Measurements from ENCODE around the gene SFRP5.

SFRP5 gene

DNA sequence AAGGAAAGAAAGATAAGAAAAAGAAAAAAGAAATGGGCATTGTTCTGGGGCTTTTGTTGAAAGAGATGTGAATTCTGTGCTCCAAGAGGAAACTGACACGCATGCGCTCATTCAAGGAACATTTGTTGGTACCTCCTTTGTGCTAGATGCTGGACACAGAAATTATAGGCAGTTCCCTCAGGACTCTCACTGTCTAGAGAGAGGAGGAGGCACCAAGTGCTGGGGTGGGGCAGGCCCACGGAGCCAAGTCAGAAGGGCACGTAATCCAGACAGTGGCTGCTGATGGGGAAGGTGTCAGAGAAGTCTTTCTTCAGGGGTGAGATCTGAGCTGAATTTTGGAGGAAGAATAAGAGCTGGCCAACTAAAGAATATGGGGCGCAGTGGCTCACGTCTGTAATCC is 37.8 kb downstream of the SFRP5 start:
- no peak for DNase-seq

GRCh38 chr10:97733256-97733655 is 38.5 kb downstream of the SFRP5 start:
- DNase-seq, result no peak

- no peak for DNase-seq
Observed at GRCh38 chr10:97732052-97732359, 39.8 kb downstream of the SFRP5 start.

- DNase-seq, result peak in 1 of 2 experiments; percentile 24
Observed at GRCh38 chr10:97731346-97732051, 40.3 kb downstream of the SFRP5 start.

DNA sequence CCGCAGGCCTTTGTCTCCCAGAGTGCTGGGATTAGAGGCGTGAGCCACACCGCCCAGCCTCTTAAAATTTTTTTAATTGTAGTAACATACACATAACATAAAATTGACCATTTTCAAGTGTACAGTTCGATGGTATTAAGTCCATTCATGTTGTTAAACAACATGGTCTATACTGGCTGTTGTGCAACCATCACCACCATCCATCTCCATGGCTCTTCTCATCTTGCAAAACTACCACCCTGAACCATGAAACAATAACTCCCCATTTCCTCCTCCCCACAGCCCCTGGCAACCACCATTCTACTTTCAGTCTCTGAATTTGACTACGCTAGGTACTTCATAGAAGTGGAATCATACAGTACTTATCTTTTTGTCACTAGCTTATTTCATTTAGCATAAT is 42.8 kb downstream of the SFRP5 start:
- no peak for DNase-seq

GRCh38 chr10:97726636-97727178 is 45.1 kb downstream of the SFRP5 start:
- no peak for DNase-seq

DNA sequence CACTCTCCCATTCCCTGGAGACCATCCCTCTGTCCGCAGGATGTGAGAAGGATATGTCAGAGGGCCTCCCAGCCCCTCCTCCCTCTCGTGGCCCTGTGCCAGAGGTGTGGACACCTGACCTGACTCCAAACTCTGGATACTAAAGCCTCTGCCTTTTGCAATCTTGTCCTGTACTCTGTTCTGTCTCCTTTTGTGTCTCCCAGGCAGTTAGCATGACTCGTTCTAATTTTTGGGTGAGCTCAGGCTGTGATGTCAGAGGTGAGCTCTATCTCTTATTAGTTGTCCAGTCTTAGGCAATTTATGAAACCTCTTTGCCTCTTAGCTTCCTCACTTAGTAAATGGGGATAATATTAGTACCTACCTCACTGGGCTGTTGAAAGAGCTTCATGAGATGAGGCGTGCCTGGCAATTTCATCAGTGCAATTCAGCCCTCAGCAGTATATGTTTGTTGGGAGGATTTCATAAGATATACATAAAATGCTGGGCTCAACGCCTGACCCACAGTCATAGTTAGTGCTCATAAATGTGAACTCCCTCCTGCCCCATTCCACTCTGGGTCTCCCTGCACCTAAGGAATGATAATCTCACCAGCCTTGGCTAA is 47.4 kb downstream of the SFRP5 start:
- DNase-seq, result no peak

GRCh38 chr10:97723001-97723400 is 48.8 kb downstream of the SFRP5 start:
- no peak for DNase-seq

GRCh38 chr10:97721871-97722780 is 49.7 kb downstream of the SFRP5 start:
- DNase-seq, result no peak

GRCh38 chr10:97719602-97720001 is 52.2 kb downstream of the SFRP5 start:
- no peak for DNase-seq

GRCh38 chr10:97718659-97719142 is 53.1 kb downstream of the SFRP5 start:
- DNase-seq, result peak; percentile 31 to 48

DNA sequence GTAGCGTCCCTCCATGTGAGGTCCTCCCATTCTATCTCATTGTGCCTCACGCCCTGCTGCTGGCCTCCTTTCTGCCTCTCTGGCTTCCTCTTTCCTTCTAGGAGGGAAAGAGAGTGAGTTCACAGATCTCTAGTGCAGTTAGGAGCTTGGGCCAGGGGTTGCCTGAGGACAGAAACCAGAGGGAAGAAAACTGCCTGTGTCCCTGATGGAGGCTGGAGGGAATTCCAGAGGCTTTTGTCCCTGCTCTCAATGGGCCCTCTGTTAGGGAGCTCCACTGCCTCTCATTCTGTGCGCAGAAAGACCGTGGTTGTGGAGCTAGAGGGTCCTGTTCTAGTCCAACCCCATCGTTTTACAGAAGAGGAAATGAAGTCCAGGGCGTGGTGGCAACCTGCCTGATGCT is 53.6 kb downstream of the SFRP5 start:
- DNase-seq, result no peak

- no peak for DNase-seq
Observed at GRCh38 chr10:97717627-97718026, 54.2 kb downstream of the SFRP5 start.
